Transverse colon (tissue), 4 donors: ENCODE results near the gene NPW. TPM values are rescaled to one million over a fixed set of nuclear protein-coding genes. Genes with fewer than 3 reads are reported as not detected.

ENCODE experiments used
- DNase-seq: peaks from one replicate; pipeline ENCODE4 v3.0.0-alpha.2; 2019
- H3K27ac ChIP-seq, 4 donors: fragments of 200-600 bp; sonication (generic); 2 replicates each; pipeline ENCODE4 v1.5.1; 2016 to 2018; ENCODE audit warnings: inconsistent platforms in 4 of 4
- H3K27me3 ChIP-seq: fragments of 200-600 bp; sonication (generic); 2 replicates; pipeline ENCODE4 v1.5.1; 2017; ENCODE audit warnings: inconsistent platforms
- H3K36me3 ChIP-seq, 4 donors: fragments of 200-600 bp; sonication (generic); 2 replicates each; pipeline ENCODE4 v1.5.1; 2017 to 2019; ENCODE audit warnings: inconsistent platforms in 4 of 4
- H3K4me1 ChIP-seq, 4 donors: fragments of 200-600 bp; sonication (generic); 2 replicates each; pipeline ENCODE4 v1.5.1; 2017 to 2020; ENCODE audit warnings: inconsistent platforms in 4 of 4
- H3K4me3 ChIP-seq, 4 donors: fragments of 200-600 bp; sonication (generic); 1 replicate in 1 of 4; 2 replicates in 3 of 4; pipeline versions ENCODE4 v1.5.1 to v1.6.1; 2017 to 2019; ENCODE audit warnings: inconsistent platforms in 4 of 4
- H3K9me3 ChIP-seq, 2 donors: fragments of 200-600 bp; sonication (generic); 2 replicates each; pipeline ENCODE4 v1.5.1; 2017 to 2019; ENCODE audit warnings: inconsistent platforms in 2 of 2
- EP300 ChIP-seq: sonication (generic); formaldehyde crosslinking; IDR thresholded peaks from one replicate; pipeline ENCODE4 v1.6.1; 2017; ENCODE audit warnings: antibody characterized with exemption, low read depth
- POLR2A ChIP-seq: fragments of 450-650 bp; IDR thresholded peaks from one replicate; pipeline ENCODE4 v1.6.1; 2016; ENCODE audit warnings: antibody characterized with exemption, mild to moderate bottlenecking, moderate library complexity
- POLR2AphosphoS5 ChIP-seq, 3 donors: sonication (generic); formaldehyde crosslinking; IDR thresholded peaks; one replicate each; pipeline ENCODE4 v1.6.1; 2016; ENCODE audit warnings: antibody characterized with exemption in 3 of 3
- WGBS, 2 donors: methylation state at CpG; one replicate each; pipeline ENCODE4 v1.1.5; 2018; ENCODE audit warnings: low coverage in 1 of 2; 5-methylcytosine and 5-hydroxymethylcytosine counted together
- in situ Hi-C, 4 donors: fragments of 200-750 bp; cut with MboI; loops; one replicate each; pipeline versions ENCODE4 v1.15.0 to v1.15.1; 2017; ENCODE audit warnings: low sequenced_read_pairs in 3 of 4, low pct_ligation_motif_present in 1 of 4, low pct_unique_long_range_greater_than_20kb in 1 of 4
- intact Hi-C: fragments of 100-400 bp; cut with DNase I; formaldehyde crosslinking; loops from one replicate; pipeline ENCODE4 v1.15.1; 2023; ENCODE audit warnings: low total_unique reads
- total RNA-seq, 4 donors: library from RNA; depleted of rRNA; stranded (reverse); fragments of >200 nt; gene quantifications; one replicate each; pipeline ENCODE4 v1.1.0, GENCODE V29; 2016
- TF ChIP-seq, protein P1 (sequence below), 5 experiments: fragments of 200-600 bp in 3 of 5; fragments of 450-650 bp in 2 of 5; sonication (generic) in 3 of 5; IDR thresholded peaks; 1 replicate in 2 of 5; 2 replicates in 3 of 5; pipeline ENCODE4 v1.5.1; 2016 to 2017; ENCODE audit warnings: antibody characterized with exemption in 5 of 5, inconsistent platforms in 3 of 5, mild to moderate bottlenecking in 2 of 5, moderate library complexity in 1 of 5

The NPW gene
- total RNA-seq, 4 donors from 2014 or later: 0.41 TPM; not detected in 3

- no peaks in the 10 kb centered on the region for H3K9me3 ChIP-seq
- DNase-seq: no peak
- intact Hi-C loops (no loop called here), in situ Hi-C loops (no loop called here)
- no peak overlapping the region for H3K27ac ChIP-seq
- TF ChIP-seq, protein P1, sequence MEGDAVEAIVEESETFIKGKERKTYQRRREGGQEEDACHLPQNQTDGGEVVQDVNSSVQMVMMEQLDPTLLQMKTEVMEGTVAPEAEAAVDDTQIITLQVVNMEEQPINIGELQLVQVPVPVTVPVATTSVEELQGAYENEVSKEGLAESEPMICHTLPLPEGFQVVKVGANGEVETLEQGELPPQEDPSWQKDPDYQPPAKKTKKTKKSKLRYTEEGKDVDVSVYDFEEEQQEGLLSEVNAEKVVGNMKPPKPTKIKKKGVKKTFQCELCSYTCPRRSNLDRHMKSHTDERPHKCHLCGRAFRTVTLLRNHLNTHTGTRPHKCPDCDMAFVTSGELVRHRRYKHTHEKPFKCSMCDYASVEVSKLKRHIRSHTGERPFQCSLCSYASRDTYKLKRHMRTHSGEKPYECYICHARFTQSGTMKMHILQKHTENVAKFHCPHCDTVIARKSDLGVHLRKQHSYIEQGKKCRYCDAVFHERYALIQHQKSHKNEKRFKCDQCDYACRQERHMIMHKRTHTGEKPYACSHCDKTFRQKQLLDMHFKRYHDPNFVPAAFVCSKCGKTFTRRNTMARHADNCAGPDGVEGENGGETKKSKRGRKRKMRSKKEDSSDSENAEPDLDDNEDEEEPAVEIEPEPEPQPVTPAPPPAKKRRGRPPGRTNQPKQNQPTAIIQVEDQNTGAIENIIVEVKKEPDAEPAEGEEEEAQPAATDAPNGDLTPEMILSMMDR (IDR thresholded peaks at IDR 0.05): no peak
- TF ChIP-seq POLR2AphosphoS5 (IDR thresholded peaks at IDR 0.05): no peak
- TF ChIP-seq POLR2A: no peak
- H3K36me3 ChIP-seq: peaks cover 0 to 7% (median 0%) of the 10 kb centered on the region in 4 donors
- no peak overlapping the region for H3K4me3 ChIP-seq
- peaks cover 0 to 12% (median 10%) of the 10 kb centered on the region in 4 donors for H3K4me1 ChIP-seq
- WGBS, 2 donors: 76% methylated on average over 15 of the region's 15 CpGs; no CpG with 5 or more reads in 1 of the 2 donors
- no peaks in the 10 kb centered on the region for H3K27me3 ChIP-seq
These were observed 36.5 kb downstream of the NPW start for GRCh38 chr16:2056077-2056476.

DNA sequence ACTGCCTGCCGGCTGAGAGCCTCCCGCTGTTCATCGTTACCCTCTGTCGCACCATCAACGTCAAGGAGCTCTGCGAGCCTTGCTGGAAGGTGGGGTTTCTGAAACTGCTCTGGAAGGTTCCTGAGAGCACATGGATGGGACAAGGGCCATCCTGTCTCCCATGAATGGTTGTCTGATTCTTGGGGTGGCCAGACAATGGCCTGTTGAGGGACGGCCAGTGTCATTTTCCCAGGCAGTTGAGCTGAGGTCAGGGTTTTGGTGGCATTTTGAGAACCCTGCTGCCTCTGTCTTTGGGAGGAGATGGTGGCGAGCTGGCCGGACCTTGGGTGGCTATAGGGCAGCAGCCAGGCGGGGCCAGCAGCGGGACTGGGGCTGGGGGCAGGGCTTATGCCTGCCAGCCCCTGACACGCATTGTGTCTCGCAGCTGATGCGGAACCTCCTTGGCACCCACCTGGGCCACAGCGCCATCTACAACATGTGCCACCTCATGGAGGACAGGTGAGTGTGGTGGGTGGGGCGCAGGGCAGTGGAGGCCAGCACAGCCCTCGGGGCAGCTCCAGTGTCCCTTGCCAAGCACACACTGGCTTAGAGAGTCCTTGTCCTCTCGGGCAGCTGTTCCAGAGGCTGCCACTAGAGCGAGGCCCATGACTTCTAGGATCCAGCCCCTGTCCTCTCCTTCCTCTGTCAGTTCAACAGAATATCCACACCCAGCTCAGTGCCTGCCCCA, 37.3 kb downstream of the NPW start:
- no peak for TF ChIP-seq EP300
- no peak for TF ChIP-seq POLR2AphosphoS5 (IDR thresholded peaks at IDR 0.05)
- TF ChIP-seq, protein P1 (IDR thresholded peaks at IDR 0.05): no peak
- no peak for TF ChIP-seq POLR2A
- H3K27me3 ChIP-seq: no peaks in the 10 kb centered on the region
- 91% methylated on average over 19 of the region's 19 CpGs; no CpG with 5 or more reads in 1 of the 2 donors for WGBS, 2 donors
- H3K9me3 ChIP-seq: no peaks in the 10 kb centered on the region
- peaks cover 0 to 7% (median 0%) of the 10 kb centered on the region in 4 donors for H3K36me3 ChIP-seq
- intact Hi-C loops: no loop called here
- H3K27ac ChIP-seq: no peak overlapping the region
- H3K4me3 ChIP-seq: no peak overlapping the region
- peaks cover 0 to 12% (median 10%) of the 10 kb centered on the region in 4 donors for H3K4me1 ChIP-seq
- DNase-seq: no peak
- in situ Hi-C loops: no loop called here

DNA sequence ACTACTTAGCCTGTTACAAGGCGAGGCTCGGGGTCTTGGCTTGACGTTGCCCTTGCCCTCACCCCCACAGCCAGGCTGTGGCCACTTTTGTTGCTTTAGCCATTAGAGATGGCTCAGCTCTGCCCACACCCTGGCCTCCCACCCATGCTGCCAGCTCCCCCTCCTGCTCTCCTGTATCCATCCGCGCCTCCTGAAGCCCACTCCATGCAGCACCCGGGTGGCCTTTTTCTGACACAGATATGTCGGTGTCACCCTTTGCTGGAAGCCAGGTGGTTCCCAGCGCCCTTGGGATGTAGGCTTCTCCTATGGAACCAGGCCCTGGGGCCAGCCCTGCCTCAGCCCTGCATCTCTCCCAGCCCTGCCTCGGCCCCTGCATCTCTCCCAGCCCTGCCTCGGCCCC, 37.9 kb downstream of the NPW start:
- H3K9me3 ChIP-seq: no peaks in the 10 kb centered on the region
- 90% methylated on average over 10 of the region's 10 CpGs; no CpG with 5 or more reads in 1 of the 2 donors for WGBS, 2 donors
- intact Hi-C loops: no loop called here
- in situ Hi-C loops: no loop called here
- no peak for DNase-seq
- no peaks in the 10 kb centered on the region for H3K27me3 ChIP-seq
- peaks cover 0 to 12% (median 10%) of the 10 kb centered on the region in 4 donors for H3K4me1 ChIP-seq
- TF ChIP-seq, protein P1 (IDR thresholded peaks at IDR 0.05): no peak
- no peak overlapping the region for H3K27ac ChIP-seq
- H3K36me3 ChIP-seq: peaks cover 0 to 10% (median 2%) of the 10 kb centered on the region in 4 donors
- no peak overlapping the region for H3K4me3 ChIP-seq

- Histone ChIP-seq H3K4me3 (no peak overlapping the region), H3K27ac (no peak overlapping the region), H3K9me3 (no peaks in the 10 kb centered on the region), H3K36me3 (peaks cover 0 to 14% (median 6%) of the 10 kb centered on the region in 4 donors), H3K27me3 (no peaks in the 10 kb centered on the region), H3K4me1 (peaks cover 0 to 12% (median 10%) of the 10 kb centered on the region in 4 donors)
- intact Hi-C loops (no loop called here), in situ Hi-C loops (no loop called here)
- no peak for TF ChIP-seq POLR2AphosphoS5 (IDR thresholded peaks at IDR 0.05)
- TF ChIP-seq, protein P1 (IDR thresholded peaks at IDR 0.05): no peak
- TF ChIP-seq EP300: no peak
- TF ChIP-seq POLR2A: no peak
- no peak for DNase-seq
- WGBS, 2 donors: 92 to 96% methylated on average over 5 to 13 of the region's 13 CpGs
These were observed 38.8 kb downstream of the NPW start for GRCh38 chr16:2058420-2058819.
